GM19395 (cell line): ENCODE results near the gene ZNF473.

Experiments
- ATAC-seq: cut with Tn5 transposase; IDR thresholded peaks from one replicate; pipeline ENCODE4 v1.9.1; 2021; ENCODE audit warnings: mild to moderate bottlenecking, moderate library complexity; ENCODE audit not compliant: unreplicated experiment

ZNF473 gene

DNA sequence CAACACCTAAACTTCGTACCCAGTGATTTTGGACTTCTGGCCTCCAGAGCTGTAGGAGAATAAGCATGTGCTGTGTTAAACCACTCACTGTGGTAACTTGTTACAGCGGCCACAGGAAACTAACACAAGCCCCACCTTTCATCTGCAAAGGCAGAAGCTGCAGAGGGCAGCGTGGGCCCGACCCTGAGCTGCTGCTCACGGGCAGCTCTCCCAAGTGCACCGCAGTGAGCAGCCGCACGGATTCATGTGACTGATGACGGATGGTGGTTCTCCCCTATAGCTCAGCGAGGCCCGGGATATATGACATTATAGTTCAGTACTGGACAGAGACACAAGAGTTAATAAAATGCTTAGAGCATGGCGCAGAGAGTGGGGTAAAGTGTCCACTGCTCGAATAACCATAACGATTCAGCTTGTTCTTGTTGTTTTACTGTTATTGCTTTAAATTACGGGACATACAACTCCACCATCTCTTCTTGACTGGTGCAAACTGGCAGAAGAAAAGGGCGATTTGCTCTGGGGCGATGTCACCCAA lies 22.5 kb upstream of the ZNF473 start:
- ATAC-seq = no peak

GRCh38 chr19:50003810-50004419 lies 21.9 kb upstream of the ZNF473 start:
- no peak for ATAC-seq

DNA sequence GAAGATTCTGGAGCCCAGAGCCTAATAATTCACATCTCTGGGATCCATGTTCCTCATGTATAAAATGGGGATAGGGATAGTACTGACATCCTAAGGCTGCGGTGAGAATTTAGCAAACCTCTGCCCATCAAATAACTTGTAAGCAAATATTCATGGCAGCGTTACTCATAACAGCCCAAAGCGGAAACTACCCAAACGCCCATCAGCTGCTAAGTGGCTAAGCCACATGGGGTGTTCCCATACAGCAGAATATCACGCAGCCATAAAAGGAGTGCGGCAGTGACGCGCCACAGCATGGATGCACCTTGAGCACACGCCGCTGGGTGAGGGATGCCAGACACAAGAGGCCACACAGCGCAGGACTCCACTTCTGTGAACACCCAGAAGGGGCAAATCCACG lies 20.4 kb upstream of the ZNF473 start:
- no peak for ATAC-seq

- ATAC-seq = no peak
Observed at GRCh38 chr19:50007170-50007569, 18.6 kb upstream of the ZNF473 start.

- no peak for ATAC-seq
Observed at GRCh38 chr19:50007947-50008346, 17.9 kb upstream of the ZNF473 start.

DNA sequence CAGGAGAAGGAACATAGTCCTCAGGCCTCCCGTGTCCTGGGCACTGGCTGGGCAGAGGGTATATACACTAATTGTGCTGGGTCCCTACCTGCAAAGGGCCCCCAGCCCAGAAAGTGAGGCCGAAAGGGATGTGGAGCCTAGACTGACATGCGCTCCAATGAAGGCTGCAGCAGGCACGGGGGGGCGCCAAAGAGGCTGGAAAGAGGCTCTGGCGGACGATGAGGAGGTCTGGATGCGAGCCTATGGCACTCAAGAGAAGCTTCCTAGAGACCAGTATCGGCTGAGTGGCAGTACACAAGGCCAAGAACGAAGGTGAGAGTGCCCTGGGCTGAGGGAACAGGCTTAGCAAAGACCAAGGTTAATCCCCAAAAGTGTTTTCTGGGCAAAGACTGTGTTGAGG lies 17.3 kb upstream of the ZNF473 start:
- ATAC-seq = no peak

- ATAC-seq = no peak
Observed at GRCh38 chr19:50016225-50016807, 9.5 kb upstream of the ZNF473 start.

GRCh38 chr19:50020481-50020880 lies 5.3 kb upstream of the ZNF473 start:
- ATAC-seq = no peak

DNA sequence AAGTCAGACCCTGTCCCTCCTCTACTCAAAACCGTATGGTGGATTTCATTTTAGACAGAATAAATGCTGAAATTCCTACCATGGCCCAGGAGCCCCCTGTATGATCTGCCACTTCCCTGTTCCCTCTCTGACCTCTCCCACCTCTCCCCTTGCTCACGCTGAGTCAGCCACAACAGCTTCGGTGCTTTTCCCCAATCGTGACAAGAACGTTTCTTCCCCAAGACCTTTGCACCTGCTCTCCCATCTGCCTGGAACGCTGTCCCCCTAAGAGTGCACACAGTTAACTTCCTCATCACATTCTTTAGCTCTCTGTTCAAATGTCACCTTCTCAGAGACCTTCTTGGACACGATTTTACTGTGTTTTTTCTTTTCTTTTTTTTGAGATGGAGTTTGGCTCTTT lies 3.0 kb upstream of the ZNF473 start:
- ATAC-seq = no peak

DNA sequence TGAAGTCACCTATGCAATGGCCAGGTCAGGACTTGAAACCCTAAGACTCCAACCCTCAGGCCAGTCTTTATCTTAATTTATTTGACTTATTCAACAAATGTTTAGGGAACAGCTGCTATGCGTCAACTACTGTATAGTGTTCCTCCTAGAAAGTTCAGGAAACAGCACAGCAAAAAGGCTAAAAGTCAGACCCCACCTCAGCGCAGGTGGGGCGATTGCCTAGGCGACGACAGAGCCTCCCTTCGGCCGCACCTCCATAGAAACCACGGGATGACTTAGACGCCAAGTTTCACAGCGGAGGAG lies 1.1 kb upstream of the ZNF473 start:
- no peak for ATAC-seq

GRCh38 chr19:50025022-50025793 lies 597 bp upstream of the ZNF473 start, which contains the start of gene VRK3:
Gene VRK3, minus strand, starts transcription at chr19:50025372. Its CDS starts 9,210 bp downstream, at chr19:50016162.
- peak; percentile 87 for ATAC-seq

DNA sequence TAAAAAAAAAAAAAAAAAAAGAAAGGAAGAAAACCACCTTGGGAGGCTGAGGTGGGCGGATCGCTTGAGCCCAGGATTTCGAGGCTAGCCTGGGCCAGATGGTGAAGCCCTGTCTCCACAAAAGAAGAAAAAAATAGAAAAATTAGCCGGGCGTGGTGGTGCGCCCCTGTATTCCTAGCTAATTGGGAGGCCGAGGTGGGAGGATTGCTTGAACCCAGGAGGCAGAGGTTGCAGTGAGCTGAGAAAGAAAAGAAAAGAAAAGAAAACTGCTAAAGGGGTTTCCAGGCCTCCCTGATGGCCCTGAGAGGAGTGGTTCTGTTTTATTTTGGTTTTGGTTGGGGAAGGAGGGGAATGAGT lies 723 bp downstream of the ZNF473 start:
- ATAC-seq = no peak

- no peak for ATAC-seq
Observed at GRCh38 chr19:50030225-50030624, 4.4 kb downstream of the ZNF473 start.

DNA sequence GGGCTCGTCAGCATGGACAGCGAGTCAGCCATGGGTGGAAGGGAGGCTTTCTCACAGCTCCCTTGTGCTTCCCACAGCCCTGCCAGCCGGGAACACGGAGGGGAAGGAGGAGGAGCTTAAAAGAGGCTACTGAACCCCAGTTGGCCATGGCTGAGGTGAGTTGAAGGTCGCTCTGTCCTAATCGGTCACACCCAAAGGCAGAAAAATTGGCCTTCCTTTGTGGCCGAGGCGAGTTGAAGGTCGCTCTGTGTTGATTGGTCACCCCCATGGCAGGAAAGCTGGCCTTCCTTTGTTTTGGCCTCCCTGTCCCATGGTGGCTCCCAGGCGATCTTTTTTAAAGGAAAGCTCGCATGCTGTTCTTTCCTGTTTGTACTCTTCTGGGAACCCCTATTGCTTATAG lies 5.1 kb downstream of the ZNF473 start:
- no peak for ATAC-seq

- ATAC-seq = no peak
Observed at GRCh38 chr19:50036908-50037307, 11.1 kb downstream of the ZNF473 start.

DNA sequence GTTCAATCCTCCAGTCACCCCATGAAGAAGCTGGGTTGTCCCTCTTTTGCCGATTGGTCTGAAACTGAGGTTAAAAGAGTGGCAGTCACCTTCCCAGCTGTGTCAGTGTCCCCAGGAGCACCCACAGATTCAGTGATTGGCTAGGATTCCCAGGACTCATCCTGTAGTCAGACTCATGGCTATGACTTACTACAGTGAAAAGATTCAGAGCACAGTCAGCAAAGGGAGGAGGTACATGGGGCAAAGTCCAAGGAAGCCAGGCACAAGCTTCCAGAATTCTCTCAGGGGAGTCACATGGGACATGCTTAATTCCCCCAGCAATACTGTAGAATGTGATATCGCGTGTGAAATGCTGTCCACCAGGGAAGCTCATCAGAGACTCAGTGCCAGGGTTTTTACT lies 14.2 kb downstream of the ZNF473 start:
- ATAC-seq = no peak

GRCh38 chr19:50040967-50041366 lies 15.2 kb downstream of the ZNF473 start:
- no peak for ATAC-seq

DNA sequence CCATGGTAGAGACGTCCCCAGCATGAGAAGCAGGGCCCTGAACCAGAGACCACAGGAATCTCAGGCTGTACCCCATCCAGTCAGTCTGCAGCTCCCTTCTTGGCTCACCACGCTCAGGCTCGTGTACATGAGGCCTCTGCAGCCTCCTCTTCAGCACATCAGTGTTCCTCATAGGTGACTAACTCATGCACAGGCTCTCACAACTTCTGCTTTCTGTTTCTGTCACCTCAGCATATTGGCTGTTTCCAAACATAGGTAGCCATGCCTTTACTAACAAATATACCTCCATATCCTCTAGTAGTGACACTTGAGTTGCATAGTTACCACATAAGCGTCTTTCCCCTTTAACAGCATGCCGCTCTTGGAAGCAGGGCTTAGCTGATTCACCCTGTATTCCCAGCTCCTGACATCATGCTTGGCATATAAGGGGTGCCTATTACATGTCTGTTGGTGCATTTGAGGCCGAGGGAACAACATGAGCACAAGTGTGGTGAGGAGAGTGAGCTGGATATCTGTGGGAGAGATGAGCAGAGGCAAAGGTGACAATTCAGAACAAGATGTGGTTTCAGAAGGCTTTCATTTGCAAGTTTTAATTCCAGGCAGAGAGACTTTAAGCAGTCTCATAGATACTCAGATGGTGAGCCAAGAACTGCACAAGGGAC lies 16.7 kb downstream of the ZNF473 start:
- no peak for ATAC-seq

GRCh38 chr19:50043967-50044366 lies 18.2 kb downstream of the ZNF473 start:
- no peak for ATAC-seq

DNA sequence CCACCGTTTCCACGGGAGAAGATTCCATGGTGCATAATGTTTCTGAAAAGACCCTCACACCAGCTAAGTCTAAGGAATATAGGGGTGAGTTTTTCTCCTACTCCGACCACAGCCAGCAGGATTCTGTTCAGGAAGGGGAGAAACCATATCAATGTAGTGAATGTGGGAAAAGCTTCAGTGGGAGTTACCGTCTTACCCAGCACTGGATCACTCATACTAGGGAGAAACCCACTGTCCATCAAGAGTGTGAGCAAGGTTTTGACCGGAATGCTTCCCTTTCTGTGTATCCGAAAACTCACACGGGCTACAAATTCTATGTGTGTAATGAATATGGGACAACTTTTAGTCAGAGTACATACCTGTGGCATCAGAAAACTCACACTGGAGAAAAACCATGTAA lies 19.1 kb downstream of the ZNF473 start:
- ATAC-seq = no peak

DNA sequence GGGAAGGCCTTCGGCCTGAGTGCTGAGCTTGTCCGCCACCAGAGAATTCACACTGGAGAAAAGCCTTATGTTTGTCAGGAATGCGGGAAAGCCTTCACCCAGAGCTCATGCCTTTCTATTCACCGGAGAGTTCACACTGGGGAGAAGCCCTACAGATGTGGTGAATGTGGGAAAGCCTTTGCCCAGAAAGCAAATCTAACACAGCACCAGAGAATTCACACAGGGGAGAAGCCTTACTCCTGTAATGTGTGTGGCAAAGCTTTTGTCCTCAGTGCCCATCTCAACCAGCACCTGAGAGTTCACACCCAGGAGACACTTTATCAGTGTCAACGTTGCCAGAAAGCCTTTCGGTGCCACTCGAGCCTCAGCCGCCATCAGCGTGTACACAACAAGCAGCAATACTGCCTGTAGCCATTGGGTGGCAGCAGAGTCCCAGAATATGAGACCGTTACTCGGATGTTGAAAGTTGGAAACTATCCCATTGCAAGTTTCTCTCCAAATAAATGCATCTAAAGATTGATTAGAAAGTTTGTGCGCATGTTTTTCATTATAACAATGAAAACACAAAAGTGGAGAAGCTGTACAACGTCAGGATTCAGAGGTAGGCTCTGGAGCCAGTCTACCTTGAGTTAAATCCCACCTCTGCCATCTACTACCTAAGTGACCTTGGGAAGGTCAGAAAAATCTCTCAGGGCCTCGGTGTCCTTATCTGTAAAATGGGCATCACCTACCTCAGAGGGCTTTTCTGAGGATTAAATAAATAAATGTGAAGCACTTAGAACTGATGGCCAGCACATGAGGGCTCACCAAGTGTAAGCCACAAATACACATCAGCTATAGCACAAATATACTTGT lies 21.1 kb downstream of the ZNF473 start:
- no peak for ATAC-seq
